Measurements from ENCODE around the gene SERTAD3. TPM values are rescaled to one million over a fixed set of nuclear protein-coding genes. Genes with fewer than 3 reads are reported as not detected.

SERTAD3 gene
- total RNA-seq, 4 donors from 2014 or later: 1.0 to 81.5 (median 44.7) TPM

DNA sequence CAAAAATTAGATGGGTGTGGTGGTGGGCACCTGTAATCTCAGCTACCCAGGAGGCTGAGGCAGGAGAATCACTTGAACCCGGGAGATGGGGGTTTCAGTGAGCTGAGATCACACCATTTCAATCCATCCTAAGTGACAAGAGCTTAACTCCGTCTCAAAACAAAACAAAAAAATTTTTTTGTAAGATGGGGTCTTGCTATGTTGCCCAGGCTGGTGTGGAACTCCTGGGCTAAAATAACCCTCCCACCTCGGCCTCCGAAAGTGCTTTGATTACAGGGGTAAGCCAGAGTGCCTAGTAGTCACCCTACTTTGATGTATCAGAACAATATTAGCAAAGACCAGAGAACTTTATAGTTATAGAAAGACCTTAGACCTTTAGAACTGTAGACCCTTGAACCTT, 30.6 kb upstream of the SERTAD3 start:
- Histone ChIP-seq H3K4me3 (no peak overlapping the region), H3K27ac (no peak overlapping the region), H3K4me1 (no peaks in the 10 kb centered on the region), H3K27me3 (no peaks in the 10 kb centered on the region), H3K9me3 (no peaks in the 10 kb centered on the region), H3K36me3 (no peaks in the 10 kb centered on the region)
- intact Hi-C loops (cut with DNase I; ENCODE audit: low total_unique reads): no loop called here
- DNase-seq: no peak
- TF ChIP-seq POLR2A (IDR thresholded peaks at IDR 0.05): no peak
- TF ChIP-seq, protein P1, sequence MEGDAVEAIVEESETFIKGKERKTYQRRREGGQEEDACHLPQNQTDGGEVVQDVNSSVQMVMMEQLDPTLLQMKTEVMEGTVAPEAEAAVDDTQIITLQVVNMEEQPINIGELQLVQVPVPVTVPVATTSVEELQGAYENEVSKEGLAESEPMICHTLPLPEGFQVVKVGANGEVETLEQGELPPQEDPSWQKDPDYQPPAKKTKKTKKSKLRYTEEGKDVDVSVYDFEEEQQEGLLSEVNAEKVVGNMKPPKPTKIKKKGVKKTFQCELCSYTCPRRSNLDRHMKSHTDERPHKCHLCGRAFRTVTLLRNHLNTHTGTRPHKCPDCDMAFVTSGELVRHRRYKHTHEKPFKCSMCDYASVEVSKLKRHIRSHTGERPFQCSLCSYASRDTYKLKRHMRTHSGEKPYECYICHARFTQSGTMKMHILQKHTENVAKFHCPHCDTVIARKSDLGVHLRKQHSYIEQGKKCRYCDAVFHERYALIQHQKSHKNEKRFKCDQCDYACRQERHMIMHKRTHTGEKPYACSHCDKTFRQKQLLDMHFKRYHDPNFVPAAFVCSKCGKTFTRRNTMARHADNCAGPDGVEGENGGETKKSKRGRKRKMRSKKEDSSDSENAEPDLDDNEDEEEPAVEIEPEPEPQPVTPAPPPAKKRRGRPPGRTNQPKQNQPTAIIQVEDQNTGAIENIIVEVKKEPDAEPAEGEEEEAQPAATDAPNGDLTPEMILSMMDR (IDR thresholded peaks at IDR 0.05): no peak

DNA sequence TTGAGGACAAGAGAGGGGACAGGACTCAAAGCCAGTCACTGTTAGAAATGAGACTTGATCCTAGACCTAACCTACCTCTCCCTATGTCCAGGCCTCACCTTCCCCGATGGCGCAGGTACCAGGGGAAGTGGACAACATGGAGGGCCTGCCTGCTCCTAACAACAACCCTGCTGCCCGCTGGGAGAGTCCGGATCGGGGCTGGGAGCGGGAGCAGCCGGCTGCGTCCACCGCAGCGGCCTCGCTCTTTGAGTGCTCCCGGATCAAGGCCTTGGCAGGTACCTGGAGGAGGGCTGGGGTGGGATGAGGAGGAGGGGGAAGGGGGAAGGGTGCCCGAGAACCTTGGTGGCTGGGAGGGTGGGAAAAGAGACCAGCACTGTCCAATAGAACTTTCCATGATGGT, 28.4 kb upstream of the SERTAD3 start:
- Histone ChIP-seq H3K4me3 (no peak overlapping the region), H3K36me3 (no peaks in the 10 kb centered on the region), H3K4me1 (peaks cover 0 to under 1% of the 10 kb centered on the region in 2 donors), H3K27ac (no peak overlapping the region), H3K27me3 (no peaks in the 10 kb centered on the region), H3K9me3 (no peaks in the 10 kb centered on the region)
- TF ChIP-seq, protein P1 (IDR thresholded peaks at IDR 0.05): no peak
- no peak for TF ChIP-seq POLR2A (IDR thresholded peaks at IDR 0.05)
- no peak for DNase-seq
- intact Hi-C loops (cut with DNase I; ENCODE audit: low total_unique reads): no loop called here

DNA sequence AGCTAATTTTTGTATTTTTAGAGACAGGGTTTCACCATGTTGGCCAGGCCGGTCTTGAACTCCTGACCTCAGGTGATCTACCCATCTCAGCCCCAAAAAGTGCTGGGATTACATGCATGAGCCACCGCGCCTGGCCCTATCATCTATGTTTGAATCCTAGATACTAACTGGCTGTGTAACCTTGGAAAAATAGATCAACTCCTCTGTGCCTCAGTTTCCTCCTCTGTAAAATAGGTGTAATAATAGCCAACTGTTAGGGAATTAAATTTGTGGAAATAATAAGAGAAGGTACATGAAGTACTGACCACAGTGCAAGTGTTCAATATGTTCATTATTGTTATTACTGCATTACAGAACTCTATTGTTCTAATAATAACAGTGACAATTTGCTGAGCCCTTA, 27.0 kb upstream of the SERTAD3 start:
- Histone ChIP-seq H3K36me3 (no peaks in the 10 kb centered on the region), H3K27ac (no peak overlapping the region), H3K9me3 (no peaks in the 10 kb centered on the region), H3K4me3 (no peak overlapping the region), H3K4me1 (peaks cover 0 to 6% of the 10 kb centered on the region in 2 donors), H3K27me3 (no peaks in the 10 kb centered on the region)
- DNase-seq: no peak
- intact Hi-C loops (cut with DNase I; ENCODE audit: low total_unique reads): no loop called here
- TF ChIP-seq POLR2A (IDR thresholded peaks at IDR 0.05): no peak
- TF ChIP-seq, protein P1 (IDR thresholded peaks at IDR 0.05): no peak

DNA sequence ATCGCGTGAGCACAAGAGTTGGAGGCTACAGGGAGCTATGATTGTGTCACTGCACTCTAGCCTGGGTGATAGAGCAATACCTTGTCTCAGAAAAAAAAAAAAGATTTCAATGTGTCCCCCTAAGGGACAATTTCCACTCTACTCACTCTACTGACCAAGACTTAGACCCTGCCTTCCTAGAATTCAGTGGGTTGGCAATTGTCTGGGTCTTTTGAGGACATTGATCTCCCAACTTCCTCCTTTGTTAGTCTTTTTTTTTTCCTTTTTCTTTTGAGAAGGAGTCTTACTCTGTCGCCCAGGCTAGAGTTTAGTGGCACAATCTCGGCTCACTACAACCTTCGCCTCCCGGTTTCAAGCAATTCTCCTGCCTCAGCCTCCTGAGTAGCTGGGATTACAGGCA, 24.9 kb upstream of the SERTAD3 start:
- no peaks in the 10 kb centered on the region for H3K27me3 ChIP-seq
- no peaks in the 10 kb centered on the region for H3K36me3 ChIP-seq
- no peak for DNase-seq
- no peak overlapping the region for H3K27ac ChIP-seq
- peaks cover 0 to 6% of the 10 kb centered on the region in 2 donors for H3K4me1 ChIP-seq
- no peaks in the 10 kb centered on the region for H3K9me3 ChIP-seq
- no peak overlapping the region for H3K4me3 ChIP-seq
- intact Hi-C loops (cut with DNase I; ENCODE audit: low total_unique reads): loop anchor here (10.0 kb wide), 1 partner anchor 136 kb away; the partner anchor contains the start of gene LTBP4
- TF ChIP-seq, protein P1 (IDR thresholded peaks at IDR 0.05): no peak
- no peak for TF ChIP-seq POLR2A (IDR thresholded peaks at IDR 0.05)

DNA sequence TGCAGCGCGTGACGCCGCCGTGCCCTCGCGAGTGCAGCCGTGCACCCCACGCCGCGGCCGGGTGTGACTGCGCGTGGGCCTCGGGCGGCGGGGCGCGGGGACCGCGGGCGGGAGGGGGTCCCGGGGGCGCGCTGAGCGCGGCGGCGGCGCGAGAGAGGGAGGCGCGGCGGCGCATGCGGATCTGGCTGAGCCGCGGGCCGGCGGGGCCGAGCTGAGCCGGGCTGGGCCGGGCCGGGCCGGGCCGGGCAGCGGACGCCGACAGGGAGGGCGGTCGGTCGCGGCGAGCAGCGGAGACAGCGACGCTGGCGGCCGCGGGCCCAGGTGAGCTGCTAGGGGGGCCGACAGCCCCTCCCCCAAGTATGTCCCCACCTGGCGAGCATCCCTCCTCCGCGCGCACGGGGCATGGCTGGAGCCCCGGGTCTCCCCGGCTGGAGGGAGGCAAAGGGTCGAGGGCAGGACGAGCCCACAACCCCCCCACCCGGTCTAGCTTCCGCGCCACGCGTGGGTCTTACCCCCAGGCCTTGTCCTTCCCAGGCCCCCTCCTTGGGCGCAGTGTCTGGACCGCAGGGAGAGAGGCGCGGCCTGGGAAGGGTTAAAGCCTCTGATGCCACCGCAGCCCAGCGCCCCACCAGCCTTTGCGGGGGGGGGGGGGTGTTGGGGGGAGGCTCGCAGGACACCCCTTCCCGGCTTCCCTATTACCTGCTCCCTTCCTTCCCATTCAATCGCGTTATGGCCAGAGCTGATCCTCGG, 23.0 kb upstream of the SERTAD3 start, which contains the start of gene SPTBN4:
Gene SPTBN4 (plus strand): TSS at position 17 of the 750 bp plus-strand sequence. CDS start 5,621 bp downstream, outside the sequence.
- TF ChIP-seq POLR2A (IDR thresholded peaks at IDR 0.05): no peak
- TF ChIP-seq, protein P1 (IDR thresholded peaks at IDR 0.05): no peak
- no peaks in the 10 kb centered on the region for H3K36me3 ChIP-seq
- no peaks in the 10 kb centered on the region for H3K27me3 ChIP-seq
- intact Hi-C loops (cut with DNase I; ENCODE audit: low total_unique reads): loop anchor here (10.0 kb wide), 1 partner anchor 138 kb away; the partner anchor contains the start of gene LTBP4
- peak within 1 kb of the TSS; percentile 53 to 84 for H3K4me3 ChIP-seq
- peaks cover 0 to 6% of the 10 kb centered on the region in 2 donors for H3K4me1 ChIP-seq
- DNase-seq: peak in 1 of 2 donors; percentile 26
- no peaks in the 10 kb centered on the region for H3K9me3 ChIP-seq
- H3K27ac ChIP-seq: peak within 1 kb of the TSS; percentile 29 to 66
